Endodermal cell (in vitro differentiated cells): Measurements from ENCODE around the gene ZYX. TPM values are rescaled to one million over a fixed set of nuclear protein-coding genes. Genes with fewer than 3 reads are reported as not detected.
"Not testable (repeated sequence)": the region's sequence is repeated elsewhere in the genome, so short reads cannot be mapped to it uniquely, and the experiment has no call there.

Experiments
- DNase-seq: peaks from one replicate; pipeline ENCODE4 v3.0.0-alpha.2; 2017
- H3K27ac ChIP-seq: 2 replicates; pipeline ENCODE4 v1.5.1; 2013; ENCODE audit warnings: mild to moderate bottlenecking, low read depth, low read length, moderate library complexity
- H3K27me3 ChIP-seq: 2 replicates; pipeline ENCODE4 v1.6.1; 2013; ENCODE audit warnings: mild to moderate bottlenecking, low read length, moderate library complexity; ENCODE audit not compliant: insufficient read depth, control insufficient read depth, poor library complexity, severe bottlenecking
- H3K36me3 ChIP-seq: 2 replicates; pipeline ENCODE4 v1.7.0; 2013; ENCODE audit warnings: mild to moderate bottlenecking, low read length, moderate library complexity; ENCODE audit not compliant: control insufficient read depth, insufficient read depth
- H3K4me1 ChIP-seq: one replicate; pipeline ENCODE4 v1.7.0; 2013; ENCODE audit warnings: low read length; ENCODE audit not compliant: control insufficient read depth, insufficient read depth
- H3K4me3 ChIP-seq: 2 replicates; pipeline ENCODE4 v1.5.1; 2013; ENCODE audit warnings: mild to moderate bottlenecking, low read length, moderate library complexity
- H3K9ac ChIP-seq: 2 replicates; pipeline ENCODE4 v1.6.1; 2013; ENCODE audit warnings: mild to moderate bottlenecking, low read length, moderate library complexity; ENCODE audit not compliant: poor library complexity, severe bottlenecking; ENCODE audit errors: extremely low read depth
- H3K9me3 ChIP-seq: 2 replicates; pipeline ENCODE4 v1.6.1; 2013; ENCODE audit warnings: mild to moderate bottlenecking, low read length, moderate library complexity; ENCODE audit not compliant: control insufficient read depth
- H3K27ac Mint-ChIP-seq: 2 replicates; pipeline ENCODE4 v1.8.0; 2020; ENCODE audit warnings: mixed read lengths
- H3K27me3 Mint-ChIP-seq: 2 replicates; pipeline ENCODE4 v1.8.0; 2021; ENCODE audit warnings: mild to moderate bottlenecking, mixed read lengths; ENCODE audit not compliant: insufficient read depth
- H3K36me3 Mint-ChIP-seq: 2 replicates; pipeline ENCODE4 v1.8.0; 2020; ENCODE audit warnings: low read depth, mixed read lengths
- H3K4me1 Mint-ChIP-seq: 2 replicates; pipeline ENCODE4 v1.8.0; 2020; ENCODE audit warnings: mixed read lengths
- H3K4me3 Mint-ChIP-seq: 2 replicates; pipeline ENCODE4 v1.8.0; 2020; ENCODE audit warnings: mild to moderate bottlenecking, moderate library complexity, mixed read lengths
- H3K9me3 Mint-ChIP-seq: 2 replicates; pipeline ENCODE4 v1.8.0; 2020; ENCODE audit warnings: mild to moderate bottlenecking, mixed read lengths
- CTCF ChIP-seq: fragments of 200-600 bp; sonication (generic); conservative IDR thresholded peaks from 2 replicates; pipeline ENCODE4 v1.5.0; 2021; ENCODE audit warnings: antibody characterized with exemption, mild to moderate bottlenecking
- WGBS, 2 experiments: methylation state at CpG; one replicate each; pipeline versions ENCODE4 v1.1.5 to v1.1.7; 2013; ENCODE audit warnings: missing lambda C conversion rate in 2 of 2, mixed read lengths in 1 of 2; ENCODE audit not compliant: insufficient coverage in 1 of 2, insufficient read length in 1 of 2; 5-methylcytosine and 5-hydroxymethylcytosine counted together
- total RNA-seq, 2 donors: library from RNA; stranded (reverse); fragmentation: NEBNext Ultra II Directional in 1 of 2; extraction: Animal tissue kit (Norgen Biotek cat#: 25700) in 1 of 2; gene quantifications; 2 replicates in 1 of 2; 3 replicates in 1 of 2; pipeline ENCODE4 v1.2.1, GENCODE V29; 2021

The ZYX gene
- total RNA-seq, 2 donors from 2014 or later = 127 to 161 TPM

GRCh38 chr7:143411976-143412708 lies 31.0 kb downstream of the ZYX start:
- H3K4me3 ChIP-seq = no peak overlapping the region
- H3K27me3 ChIP-seq = no peaks in the 10 kb centered on the region
- Mint-ChIP-seq H3K9me3 (no peaks in the 10 kb centered on the region), H3K27me3 (no peaks in the 10 kb centered on the region), H3K4me1 (peaks cover 46% of the 10 kb centered on the region), H3K27ac (peak overlapping the region; percentile 15), H3K36me3 (no peaks in the 10 kb centered on the region), H3K4me3 (no peak overlapping the region)
- no peaks in the 10 kb centered on the region for H3K36me3 ChIP-seq
- H3K9me3 ChIP-seq = no peaks in the 10 kb centered on the region
- 86 to 100% methylated on average over 3 to 5 of the region's 5 CpGs for WGBS, 2 experiments
- DNase-seq = no peak
- TF ChIP-seq CTCF = peak; percentile 45
- H3K9ac ChIP-seq = no peak overlapping the region
- no peaks in the 10 kb centered on the region for H3K4me1 ChIP-seq
- H3K27ac ChIP-seq = no peak overlapping the region

GRCh38 chr7:143413123-143413522 lies 32.0 kb downstream of the ZYX start:
- Mint-ChIP-seq H3K27ac (no peak overlapping the region), H3K27me3 (no peaks in the 10 kb centered on the region), H3K36me3 (no peaks in the 10 kb centered on the region), H3K9me3 (no peaks in the 10 kb centered on the region), H3K4me1 (peaks cover 38% of the 10 kb centered on the region), H3K4me3 (no peak overlapping the region)
- Histone ChIP-seq H3K9ac (no peak overlapping the region), H3K9me3 (no peaks in the 10 kb centered on the region), H3K36me3 (no peaks in the 10 kb centered on the region), H3K27ac (no peak overlapping the region), H3K4me3 (no peak overlapping the region), H3K27me3 (no peaks in the 10 kb centered on the region), H3K4me1 (no peaks in the 10 kb centered on the region)
- no peak for DNase-seq
- TF ChIP-seq CTCF = no peak
- 85 to 93% methylated on average over 5 to 8 of the region's 8 CpGs for WGBS, 2 experiments

- not testable (repeated sequence) for DNase-seq, H3K27me3 ChIP-seq, H3K9ac ChIP-seq, H3K9me3 Mint-ChIP-seq, H3K27me3 Mint-ChIP-seq, H3K4me1 ChIP-seq, H3K27ac Mint-ChIP-seq, H3K27ac ChIP-seq, H3K36me3 Mint-ChIP-seq, H3K9me3 ChIP-seq, H3K4me3 ChIP-seq, H3K36me3 ChIP-seq, H3K4me3 Mint-ChIP-seq
- peaks cover 28% of the 10 kb centered on the region for H3K4me1 Mint-ChIP-seq
- 92 to 94% methylated on average over 4 to 6 of the region's 7 CpGs for WGBS, 2 experiments
Measured at GRCh38 chr7:143415209-143415608, 34.1 kb downstream of the ZYX start.
